HuH-7 (cell line): ENCODE results near the gene SCCPDH.
"Not testable (repeated sequence)": the region's sequence is repeated elsewhere in the genome, so short reads cannot be mapped to it uniquely, and the experiment has no call there.

Experiments used
- DNase-seq: peaks from one replicate; pipeline ENCODE4 v3.0.0; 2011; ENCODE audit warnings: low spot score

SCCPDH gene

GRCh38 chr1:246705368-246705767 is 18.8 kb upstream of the SCCPDH start:
- no peak for DNase-seq

- DNase-seq = no peak
Observed at GRCh38 chr1:246708166-246708565, 16.0 kb upstream of the SCCPDH start.

DNA sequence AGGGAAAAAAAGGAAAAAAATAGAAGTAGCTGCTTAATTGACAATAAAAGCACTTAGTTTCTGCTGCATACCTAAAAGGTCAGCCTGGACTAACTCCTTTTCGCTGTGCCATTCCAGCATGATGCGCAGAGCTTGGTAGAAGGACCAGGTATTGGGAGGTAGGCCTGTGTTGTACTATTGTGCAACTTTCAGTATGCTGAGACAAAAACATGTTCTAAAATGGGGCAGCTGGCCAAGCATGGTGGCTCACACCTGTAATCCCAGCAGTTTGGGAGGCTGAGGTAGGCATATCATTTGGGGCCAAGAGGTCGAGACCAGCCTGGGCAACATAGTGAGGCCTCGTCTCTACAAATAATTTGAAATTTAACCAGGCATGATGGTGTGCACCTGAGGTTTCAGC is 15.0 kb upstream of the SCCPDH start:
- DNase-seq = no peak

- DNase-seq = peak; percentile 33
Observed at GRCh38 chr1:246709835-246710234, 14.4 kb upstream of the SCCPDH start.

DNA sequence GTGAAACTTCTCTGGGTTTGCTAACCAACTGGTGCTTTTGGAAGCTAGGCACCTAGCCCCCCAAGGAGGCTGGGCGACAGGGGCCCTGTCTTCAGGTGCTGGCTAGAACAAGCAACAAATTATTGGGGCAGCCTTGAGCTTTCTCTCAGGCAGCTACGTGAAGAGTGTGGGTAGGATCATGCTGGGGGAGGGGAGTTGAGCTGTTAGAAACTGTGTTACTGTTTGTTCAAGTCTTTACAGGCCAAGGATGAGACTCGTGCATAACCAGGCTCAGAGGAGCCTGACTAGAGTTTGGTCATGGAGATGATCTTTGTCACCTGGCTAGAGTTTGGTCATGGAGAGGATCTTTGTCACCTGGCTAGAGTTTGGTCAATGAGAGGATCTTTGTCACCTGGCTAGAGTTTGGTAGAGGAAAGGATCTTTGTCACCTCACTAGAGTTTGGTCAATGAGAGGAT is 12.6 kb upstream of the SCCPDH start:
- DNase-seq = no peak

DNA sequence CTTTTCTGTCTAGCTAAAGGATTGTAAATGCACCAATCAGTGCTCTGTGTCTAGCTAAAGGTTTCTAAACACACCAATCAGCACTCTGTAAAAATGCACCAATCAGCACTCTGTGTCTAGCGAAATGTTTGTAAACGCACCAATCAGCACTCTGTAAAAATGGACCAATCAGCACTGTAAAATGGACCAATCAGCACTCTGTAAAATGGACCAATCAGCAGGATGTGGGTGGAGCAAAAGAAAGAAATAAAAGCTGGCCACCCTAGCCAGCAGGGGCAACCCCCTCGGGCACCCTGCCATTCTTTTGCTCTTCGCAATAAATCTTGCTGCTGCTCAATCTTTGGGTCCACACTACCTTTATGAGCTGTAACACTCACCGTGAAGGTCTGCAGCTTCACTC is 11.8 kb upstream of the SCCPDH start:
- not testable (repeated sequence) for DNase-seq

DNA sequence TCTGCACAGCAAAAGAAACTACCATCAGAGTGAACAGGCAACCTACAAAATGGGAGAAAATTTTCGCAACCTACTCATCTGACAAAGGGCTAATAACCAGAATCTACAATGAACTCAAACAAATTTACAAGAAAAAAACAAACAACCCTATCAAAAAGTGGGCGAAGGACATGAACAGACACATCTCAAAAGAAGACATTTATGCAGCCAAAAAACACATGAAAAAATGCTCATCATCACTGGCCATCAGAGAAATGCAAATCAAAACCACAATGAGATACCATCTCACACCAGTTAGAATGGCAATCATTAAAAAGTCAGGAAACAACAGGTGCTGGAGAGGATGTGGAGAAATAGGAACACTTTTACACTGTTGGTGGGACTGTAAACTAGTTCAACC is 4.8 kb upstream of the SCCPDH start:
- not testable (repeated sequence) for DNase-seq

GRCh38 chr1:246720814-246721213 is 3.4 kb upstream of the SCCPDH start:
- not testable (repeated sequence) for DNase-seq

- no peak for DNase-seq
Observed at GRCh38 chr1:246722720-246723119, 1.5 kb upstream of the SCCPDH start.

DNA sequence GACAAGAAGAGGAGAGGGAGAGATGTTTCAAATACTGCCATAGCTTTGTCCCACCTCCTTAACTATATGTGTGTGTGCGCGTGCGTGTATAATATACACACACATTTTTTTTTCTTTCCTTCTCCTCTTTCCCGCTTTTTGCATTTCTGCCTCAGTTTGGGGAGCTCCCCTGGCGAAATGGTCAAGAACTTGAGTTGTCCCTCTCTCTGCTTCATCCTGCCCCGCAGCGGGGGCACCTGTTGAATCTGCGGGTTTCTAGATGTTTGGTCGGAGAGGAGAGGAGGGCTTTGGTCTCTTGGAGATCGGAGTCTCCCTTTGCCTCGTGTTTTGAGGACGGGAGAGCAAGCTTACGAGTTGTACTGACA is 504 bp downstream of the SCCPDH start:
- peak; percentile 57 for DNase-seq

GRCh38 chr1:246725191-246725590 is 982 bp downstream of the SCCPDH start:
- peak; percentile 21 for DNase-seq

DNA sequence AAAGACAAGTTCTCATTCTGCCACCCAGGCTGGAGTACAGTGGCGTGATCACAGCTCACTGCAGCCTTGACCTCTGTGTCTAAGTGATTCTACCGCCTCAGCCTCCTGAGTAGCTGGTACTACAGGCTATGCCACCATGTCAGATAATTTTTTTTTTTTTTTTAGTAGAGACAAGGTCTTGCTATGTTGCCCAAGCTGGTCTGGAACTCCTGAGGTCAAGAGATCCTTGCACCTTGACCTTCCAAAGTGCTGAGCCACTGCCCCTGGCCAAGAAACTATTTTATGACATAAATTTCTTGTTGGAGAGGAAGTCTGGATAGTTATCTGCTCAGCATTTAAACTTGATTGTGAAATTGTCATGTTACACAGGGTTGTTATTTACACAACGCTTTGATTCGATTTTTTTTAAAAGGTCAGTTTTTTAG is 2.1 kb downstream of the SCCPDH start:
- DNase-seq = peak; percentile 26

DNA sequence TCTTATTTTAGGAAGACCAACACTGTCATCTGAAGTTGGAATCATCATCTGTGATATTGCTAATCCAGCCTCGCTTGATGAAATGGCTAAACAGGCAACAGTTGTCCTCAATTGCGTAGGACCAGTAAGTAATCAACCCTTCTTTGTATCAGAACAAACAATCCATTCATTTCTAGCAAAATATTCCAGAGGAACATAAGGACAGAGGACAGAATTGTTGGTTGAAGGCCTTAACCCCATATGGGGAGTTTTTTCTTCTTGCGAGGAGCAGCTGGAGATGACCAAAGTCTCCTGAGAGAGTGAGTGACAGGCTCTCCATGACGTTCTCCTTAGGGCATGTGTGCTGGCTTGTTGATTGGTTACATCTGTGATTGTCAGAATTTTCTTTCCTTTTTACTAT is 2.7 kb downstream of the SCCPDH start:
- no peak for DNase-seq

DNA sequence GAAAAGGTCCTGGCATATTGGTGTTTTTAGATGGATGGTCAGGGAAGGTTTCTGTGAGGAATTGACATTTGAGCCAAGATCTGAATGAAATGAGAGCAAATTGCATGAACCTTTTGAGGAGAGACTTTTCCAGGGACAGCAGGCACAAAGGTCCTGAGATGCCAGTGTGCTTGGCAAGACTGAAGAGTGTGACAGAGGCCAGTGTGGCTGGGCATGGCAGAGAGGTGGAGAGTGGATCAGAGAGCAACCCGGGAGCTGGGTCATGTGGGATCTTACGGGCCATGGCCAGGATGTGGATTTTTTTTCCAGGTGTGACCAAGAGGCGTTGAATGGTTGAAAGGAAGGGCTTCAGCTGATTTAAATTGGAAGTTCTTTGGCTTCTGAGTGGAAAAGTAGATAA is 3.4 kb downstream of the SCCPDH start:
- no peak for DNase-seq

DNA sequence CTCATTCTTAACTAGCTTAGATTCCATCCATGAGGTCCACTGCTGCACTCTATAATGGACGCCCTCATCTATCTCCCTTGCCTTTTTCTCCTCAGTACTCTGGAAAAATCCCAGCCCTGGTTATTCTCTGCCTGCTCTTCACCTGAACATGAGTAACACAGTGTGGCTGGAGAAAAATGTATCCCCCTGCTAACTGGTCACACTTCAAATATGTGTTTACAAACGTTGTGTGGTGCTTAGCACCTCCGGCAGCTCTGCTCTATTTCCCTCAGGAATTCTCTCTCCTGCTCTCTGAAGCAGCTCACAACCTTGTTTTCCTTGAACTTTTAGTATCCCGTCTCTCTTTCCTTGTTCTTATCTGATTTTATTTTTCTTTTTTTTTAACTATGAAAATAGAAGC is 4.1 kb downstream of the SCCPDH start:
- DNase-seq = no peak

DNA sequence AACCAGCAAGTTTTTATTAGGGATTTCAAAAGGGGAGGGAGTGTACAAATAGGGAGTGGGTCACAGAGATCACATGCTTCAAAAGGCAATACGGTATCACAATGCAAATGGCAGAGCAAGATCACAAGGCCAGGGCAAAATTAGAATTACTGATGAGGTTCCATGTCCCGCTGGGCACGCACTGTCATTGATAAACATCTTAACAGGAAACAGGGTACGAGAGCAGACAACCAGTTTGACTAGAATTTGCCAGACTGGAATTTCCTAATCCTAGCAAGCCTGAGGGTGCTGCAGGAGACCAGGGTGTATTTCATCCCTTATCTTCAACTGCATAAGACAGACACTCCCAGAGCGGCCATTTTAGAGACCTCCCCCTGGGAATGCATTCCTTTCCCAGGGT is 4.8 kb downstream of the SCCPDH start:
- not testable (repeated sequence) for DNase-seq

DNA sequence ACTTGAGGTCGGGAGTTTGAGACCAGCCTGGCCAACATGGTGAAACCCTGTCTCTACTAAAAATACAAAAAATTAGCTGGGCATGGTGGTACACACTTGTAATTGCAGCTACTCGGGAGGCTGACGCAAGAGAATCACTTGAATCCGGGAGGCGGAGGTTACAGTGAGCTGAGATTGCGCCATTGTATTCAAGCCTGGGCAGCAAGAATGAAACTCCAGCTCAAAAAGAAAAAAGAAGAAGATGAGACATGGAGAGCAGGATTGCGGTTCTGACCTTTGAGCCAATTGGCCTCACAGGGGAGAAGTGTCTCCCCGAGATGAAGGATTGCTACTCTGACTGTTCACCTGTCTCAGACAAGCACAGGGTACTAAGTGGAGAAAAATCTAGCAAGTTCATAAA is 6.6 kb downstream of the SCCPDH start:
- no peak for DNase-seq

- not testable (repeated sequence) for DNase-seq
Observed at GRCh38 chr1:246731873-246732272, 7.7 kb downstream of the SCCPDH start.

- no peak for DNase-seq
Observed at GRCh38 chr1:246733704-246734103, 9.5 kb downstream of the SCCPDH start.

- DNase-seq = no peak
Observed at GRCh38 chr1:246734866-246735265, 10.7 kb downstream of the SCCPDH start.

- DNase-seq = no peak
Observed at GRCh38 chr1:246735735-246736134, 11.5 kb downstream of the SCCPDH start.

DNA sequence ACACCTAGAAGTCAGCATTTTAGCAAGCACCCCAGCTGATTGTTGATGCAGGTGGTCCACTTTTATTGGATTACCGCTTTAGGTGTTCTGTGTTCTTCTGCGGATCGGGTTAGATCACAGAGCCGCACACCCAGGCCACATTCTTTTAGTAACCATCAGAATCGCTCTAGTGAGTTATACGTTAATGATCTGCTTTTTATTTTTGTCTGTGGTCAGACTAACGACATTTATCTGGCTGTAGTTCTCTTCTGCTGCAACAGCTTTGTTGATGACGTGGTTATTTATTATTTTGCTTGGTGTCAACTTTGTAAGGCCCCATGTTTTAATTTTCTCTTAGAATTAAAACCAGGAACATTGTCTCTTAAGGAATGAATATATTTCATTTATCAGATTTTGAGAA is 18.2 kb downstream of the SCCPDH start:
- DNase-seq = no peak

GRCh38 chr1:246746155-246746554 is 21.9 kb downstream of the SCCPDH start:
- DNase-seq = not testable (repeated sequence)

DNA sequence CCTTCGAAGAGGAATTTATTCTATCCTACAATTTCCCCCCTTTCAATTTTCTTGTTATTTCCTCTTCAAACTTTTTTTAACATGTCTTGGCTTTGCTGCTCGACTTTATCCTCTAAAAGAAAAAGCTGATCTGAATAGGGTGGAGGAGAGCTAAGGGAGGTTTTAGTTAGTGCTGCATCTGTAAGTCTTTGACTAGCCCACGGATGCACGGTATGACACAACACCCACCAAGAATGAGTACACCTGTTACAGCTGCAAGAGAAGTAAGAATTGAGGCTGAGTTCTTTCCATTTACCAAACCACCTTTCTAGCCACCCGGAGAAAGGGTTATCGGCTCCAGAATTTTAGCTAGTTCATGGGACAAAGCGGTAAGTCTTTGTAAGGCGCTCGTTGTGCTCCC is 23.8 kb downstream of the SCCPDH start:
- DNase-seq = no peak

DNA sequence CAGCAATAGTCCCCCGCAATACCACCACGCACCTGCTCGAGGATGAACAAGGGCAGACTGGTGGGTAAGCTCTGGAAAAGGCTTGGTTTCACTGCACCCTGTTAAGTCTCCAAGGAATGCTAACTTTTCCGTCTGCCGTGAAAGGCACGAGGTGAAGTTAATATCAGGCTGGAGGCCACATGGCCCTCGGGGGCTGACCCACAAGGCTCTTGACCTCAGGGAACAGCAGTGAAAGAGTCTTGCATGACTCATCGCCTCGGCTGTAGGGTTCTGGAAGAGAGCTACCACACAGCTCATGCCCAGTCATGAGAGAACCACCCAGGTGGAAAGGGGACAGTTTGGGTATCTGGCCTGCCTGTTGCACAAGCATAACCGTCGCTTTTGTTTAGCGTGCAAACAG is 24.7 kb downstream of the SCCPDH start:
- DNase-seq = no peak
